A172 (cell line): Measurements from ENCODE around the gene SGCA. TPM values are rescaled to one million over a fixed set of nuclear protein-coding genes. Genes with fewer than 3 reads are reported as not detected.

Source experiments
- DNase-seq: peaks from one replicate; pipeline ENCODE4 v3.0.0-alpha.2; 2015; ENCODE audit warnings: low spot score
- total RNA-seq: library from RNA; depleted of rRNA; stranded (reverse); fragments of >200 nt; shearing (Covaris generic); gene quantifications from 2 replicates; pipeline ENCODE4 v1.2.3, GENCODE V29; 2014; rRNA removed

The SGCA gene
- total RNA-seq, 1 experiment from 2014 or later, result 0.22 TPM

- peak; percentile 57 for DNase-seq
Observed at GRCh38 chr17:50221864-50222545, 56.2 kb downstream of the SGCA start.

DNA sequence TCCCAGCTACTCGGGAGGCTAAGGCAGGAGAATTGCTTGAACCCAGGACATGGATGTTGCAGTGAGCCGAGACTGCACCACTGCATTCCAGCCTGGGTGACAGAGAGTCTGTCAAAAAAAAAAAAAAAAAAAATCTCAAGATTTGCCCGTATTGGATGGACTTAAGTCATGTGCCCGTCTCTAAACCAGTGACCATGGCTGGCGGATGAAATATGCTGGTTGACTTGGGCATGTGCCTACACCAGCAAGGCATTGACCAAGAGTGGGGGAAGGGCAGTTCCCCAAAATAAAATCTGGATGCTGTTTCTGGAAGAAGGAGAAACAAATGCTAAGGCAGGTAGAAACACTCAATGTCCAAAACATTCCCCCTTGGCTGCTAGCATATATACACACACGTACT lies 57.1 kb downstream of the SGCA start:
- no peak for DNase-seq

Other genes starting within 250 kb of the SGCA start
- 1.7 and 2.5 TPM in 2 replicates for gene DLX4, start 196.8 kb upstream of the SGCA start, total RNA-seq
- not detected in 2 replicates for gene DLX3, start 170.8 kb upstream of the SGCA start, total RNA-seq
- 839 and 951 TPM in 2 replicates for gene ITGA3, start 109.9 kb upstream of the SGCA start, total RNA-seq
- gene PDK2, start 70.7 kb upstream of the SGCA start, total RNA-seq, result 13.7 and 13.9 TPM in 2 replicates
- gene SAMD14, start 35.8 kb upstream of the SGCA start, total RNA-seq, result 0.50 and 0.62 TPM in 2 replicates
- gene PPP1R9B, start 15.3 kb upstream of the SGCA start, total RNA-seq, result 19.1 and 35.5 TPM in 2 replicates
- gene COL1A1, start 35.6 kb downstream of the SGCA start, total RNA-seq, result 6.2 and 15.7 TPM in 2 replicates
- 5.2 and 6.6 TPM in 2 replicates for gene TMEM92, start 108.5 kb downstream of the SGCA start, total RNA-seq
- gene XYLT2, start 180.1 kb downstream of the SGCA start, total RNA-seq, result 49.0 and 51.0 TPM in 2 replicates
- 109 and 138 TPM in 2 replicates for gene MRPL27, start 207.2 kb downstream of the SGCA start, total RNA-seq
- 12.8 and 15.8 TPM in 2 replicates for gene EME1, start 207.2 kb downstream of the SGCA start, total RNA-seq
- 259 and 262 TPM in 2 replicates for gene LRRC59, start 231.5 kb downstream of the SGCA start, total RNA-seq